Measurements from ENCODE around the gene OCSTAMP.

DNA sequence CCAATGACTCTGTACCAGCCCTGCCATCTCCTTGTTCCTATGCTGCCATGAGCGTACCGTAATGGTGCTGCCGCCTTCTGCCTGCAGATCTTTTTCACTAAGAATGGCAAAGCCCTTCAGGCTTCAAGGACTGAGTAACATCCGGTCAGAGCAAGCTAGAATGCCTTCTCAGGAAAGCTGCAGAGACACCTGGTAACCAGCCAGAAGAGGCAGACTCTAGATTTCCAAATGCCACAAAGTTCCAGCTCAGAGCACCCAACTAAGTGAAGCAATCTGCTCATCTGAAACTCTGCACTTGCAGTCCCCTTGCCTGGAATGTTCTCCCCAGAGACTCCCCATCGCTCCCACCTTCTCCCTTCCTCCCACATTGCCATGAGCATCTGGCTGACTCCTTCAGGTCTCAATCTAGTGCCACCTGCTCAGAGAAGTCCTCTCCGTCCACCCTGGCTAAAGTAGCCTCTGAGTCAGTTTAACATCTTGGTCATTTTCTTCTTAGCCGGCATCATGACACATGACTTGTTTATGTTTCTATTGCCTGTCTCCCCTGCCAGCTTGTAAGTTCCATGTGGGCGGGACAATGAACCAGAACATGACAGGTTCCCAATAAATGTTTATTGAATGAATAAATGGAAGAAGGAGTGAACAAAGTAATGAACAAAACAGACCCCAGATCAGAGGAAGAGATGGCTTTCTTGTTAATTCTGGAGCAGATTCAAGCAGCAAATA, 6.9 kb upstream of the OCSTAMP start:
- TF ChIP-seq L3MBTL2 (conservative IDR thresholded peaks at IDR 0.05) (no peak), SP1 (IDR thresholded peaks at IDR 0.05) (no peak), FOXK2 (IDR thresholded peaks at IDR 0.05) (no peak)
